HG03442 (cell line): Measurements from ENCODE around the gene ATP6AP1.
"Not testable (repeated sequence)": the region's sequence is repeated elsewhere in the genome, so short reads cannot be mapped to it uniquely, and the experiment has no call there.

ENCODE experiments used
- ATAC-seq: cut with Tn5 transposase; IDR thresholded peaks from one replicate; pipeline ENCODE4 v1.9.1; 2021; ENCODE audit warnings: mild to moderate bottlenecking, moderate library complexity; ENCODE audit not compliant: unreplicated experiment

ATP6AP1 gene

GRCh38 chrX:154428176-154429171 is at the start of gene ATP6AP1:
Gene ATP6AP1 (plus strand): TSS chrX:154428677. CDS start chrX:154428693, 16 bp downstream.
- peak; percentile 97 for ATAC-seq

DNA sequence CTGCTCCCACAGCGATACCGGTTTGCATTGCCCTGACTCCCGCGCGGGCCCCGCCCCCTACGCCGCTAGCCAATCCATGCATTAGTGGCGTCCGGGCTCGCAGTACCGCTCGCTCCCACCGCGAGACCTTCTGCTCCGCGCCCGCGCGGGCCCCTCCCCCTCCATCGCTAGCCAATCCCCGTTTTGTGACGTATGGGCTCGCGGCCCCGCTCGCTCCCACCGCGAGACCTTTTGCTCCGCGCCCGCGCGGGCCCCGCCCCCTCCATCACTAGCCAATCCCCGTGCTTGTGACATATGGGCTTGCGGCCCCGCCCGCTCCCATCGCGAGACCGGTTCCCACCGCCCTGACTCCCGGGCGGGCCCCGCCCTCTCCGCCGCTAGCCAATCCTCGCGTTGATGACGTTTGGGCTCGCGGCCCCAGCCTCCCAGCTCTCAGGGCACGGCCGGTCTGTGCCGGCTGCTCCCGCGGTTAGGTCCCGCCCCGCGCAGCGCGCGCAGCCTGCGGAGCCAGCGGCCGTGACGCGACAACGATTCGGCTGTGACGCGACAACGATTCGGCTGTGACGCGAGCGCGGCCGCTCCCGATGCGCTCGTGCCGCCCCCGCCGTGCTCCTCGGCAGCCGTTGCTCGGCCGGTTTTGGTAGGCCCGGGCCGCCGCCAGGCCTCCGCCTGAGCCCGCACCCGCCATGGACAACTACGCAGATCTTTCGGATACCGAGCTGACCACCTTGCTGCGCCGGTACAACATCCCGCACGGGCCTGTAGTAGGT is 49.5 kb upstream of the ATP6AP1 start, which contains the start of gene EMD:
TSS of gene EMD (plus strand) at position 497 of the 770 bp plus-strand sequence. CDS start at position 687, 190 bp downstream.
- ATAC-seq, result peak; percentile 71

GRCh38 chrX:154379569-154379951 is 48.9 kb upstream of the ATP6AP1 start:
- no peak for ATAC-seq

- no peak for ATAC-seq
Observed at GRCh38 chrX:154380153-154380552, 48.3 kb upstream of the ATP6AP1 start.

- ATAC-seq, result no peak
Observed at GRCh38 chrX:154380787-154381186, 47.7 kb upstream of the ATP6AP1 start.

- no peak for ATAC-seq
Observed at GRCh38 chrX:154381271-154381670, 47.2 kb upstream of the ATP6AP1 start.

DNA sequence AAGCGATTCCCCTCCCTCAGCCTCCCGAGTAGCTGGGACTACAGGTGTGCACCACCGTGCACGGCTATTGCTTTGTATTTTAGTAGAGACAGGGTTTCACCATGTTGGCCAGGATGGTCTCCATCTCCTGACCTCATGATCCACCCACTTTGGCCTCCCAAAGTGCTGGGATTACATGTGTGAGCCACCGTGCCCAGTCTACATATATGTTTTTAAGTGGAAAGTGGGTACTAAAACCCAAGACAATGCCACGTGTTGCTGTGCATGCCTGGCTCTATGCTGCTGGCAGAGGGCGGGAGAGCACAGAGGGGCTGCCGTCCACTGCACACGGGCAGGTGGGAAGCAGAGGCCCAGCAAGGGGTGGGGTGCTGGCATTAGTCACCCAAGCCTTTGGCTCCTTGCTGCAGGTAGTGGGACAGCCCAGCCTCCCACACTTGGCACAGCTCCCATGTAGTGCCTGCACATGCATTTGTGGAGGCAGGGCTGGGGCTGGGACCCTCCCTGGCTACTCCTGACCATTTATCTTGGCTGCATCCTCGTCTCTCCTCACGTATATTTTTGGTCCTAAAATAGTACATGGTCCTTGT is 45.9 kb upstream of the ATP6AP1 start:
- no peak for ATAC-seq

- no peak for ATAC-seq
Observed at GRCh38 chrX:154383359-154384283, 44.9 kb upstream of the ATP6AP1 start.

GRCh38 chrX:154384284-154384892 is 44.1 kb upstream of the ATP6AP1 start:
- no peak for ATAC-seq

- ATAC-seq, result peak; percentile 27
Observed at GRCh38 chrX:154388094-154388493, 40.4 kb upstream of the ATP6AP1 start.

- ATAC-seq, result not testable (repeated sequence)
Observed at GRCh38 chrX:154388649-154389048, 39.8 kb upstream of the ATP6AP1 start.

DNA sequence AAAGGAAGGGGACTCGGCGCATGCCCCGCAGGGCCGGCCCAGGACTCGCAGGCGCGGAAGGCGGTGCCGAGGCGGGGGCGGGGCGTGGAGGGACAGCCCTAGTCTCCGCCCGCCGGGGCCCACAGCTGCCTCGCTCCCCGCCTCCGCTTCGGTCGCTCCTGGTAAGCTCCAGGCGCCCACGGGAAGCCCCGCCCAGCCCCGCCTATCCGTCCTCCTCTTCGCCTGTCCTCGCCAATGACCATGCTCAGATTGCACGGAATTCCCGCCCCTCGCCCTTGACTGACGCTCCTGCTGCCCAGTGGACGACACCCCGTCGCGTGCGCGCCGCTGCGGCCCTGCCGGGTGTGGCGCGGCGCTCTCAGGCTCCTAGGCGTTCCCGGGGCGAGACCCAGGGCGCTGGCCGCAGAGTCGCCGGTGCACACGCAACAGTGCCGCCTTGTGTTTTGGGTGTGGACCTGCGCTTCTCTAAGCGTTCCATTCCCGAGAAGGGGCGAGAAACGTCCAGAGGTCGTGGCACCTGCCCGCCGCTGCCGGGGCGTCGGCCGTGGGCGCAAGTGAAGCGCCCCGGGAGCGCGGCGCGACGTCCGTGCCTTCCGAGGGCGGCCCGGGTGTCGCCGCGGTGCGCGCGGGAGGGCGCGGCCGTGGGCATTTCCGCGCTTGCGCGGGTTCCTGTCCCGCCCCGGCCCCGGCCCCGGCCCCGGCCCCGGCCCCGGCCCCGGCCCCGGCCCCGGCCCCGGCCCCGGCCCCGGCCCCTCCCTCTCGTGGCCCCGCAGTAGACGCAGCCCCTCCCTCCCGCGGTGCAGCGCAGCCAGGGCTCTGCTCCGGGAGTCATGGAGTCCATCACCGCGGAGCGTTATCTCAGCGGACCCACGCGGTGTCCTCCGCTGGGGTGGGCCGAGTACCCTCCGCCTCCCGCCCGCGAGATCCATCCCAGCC is 38.4 kb upstream of the ATP6AP1 start:
- peak; percentile 67 for ATAC-seq

DNA sequence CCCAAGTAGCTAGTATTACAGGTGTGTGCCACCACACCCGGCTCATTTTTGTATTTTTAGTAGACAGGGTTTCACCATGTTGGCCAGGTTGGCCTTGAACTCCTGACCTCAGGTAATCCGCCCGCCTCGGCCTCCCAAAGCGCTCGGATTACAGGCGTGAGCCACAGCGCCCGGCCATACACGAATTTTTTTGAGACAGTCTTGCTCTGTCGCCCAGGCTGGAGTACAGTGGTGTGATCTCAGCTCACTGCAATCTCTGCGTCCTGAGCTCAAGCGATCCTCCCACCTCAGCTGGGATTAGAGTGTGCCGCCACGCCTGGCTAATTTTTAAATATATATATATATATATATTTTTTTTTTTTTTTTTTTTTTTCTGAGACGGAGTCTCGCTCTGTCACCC is 32.1 kb upstream of the ATP6AP1 start:
- ATAC-seq, result not testable (repeated sequence)

GRCh38 chrX:154396973-154397887 is 31.2 kb upstream of the ATP6AP1 start:
- ATAC-seq, result peak; percentile 33

GRCh38 chrX:154397888-154398667 is 30.4 kb upstream of the ATP6AP1 start, which contains the start of gene RPL10:
Gene RPL10 (plus strand): TSS chrX:154398377. CDS start chrX:154398520, 143 bp downstream.
- ATAC-seq, result peak; percentile 75

- ATAC-seq, result peak; percentile 19
Observed at GRCh38 chrX:154398668-154399526, 29.6 kb upstream of the ATP6AP1 start.
